Loucy (cell line): ENCODE results near the gene YIPF1.

Source experiments
- H2AFZ ChIP-seq: fragments of 200-600 bp; sonication (generic); 2 replicates; pipeline ENCODE4 v1.6.0; 2016; ENCODE audit warnings: antibody characterized with exemption, mild to moderate bottlenecking, low read length, moderate library complexity
- H3F3A ChIP-seq: fragments of 200-600 bp; 2 replicates; pipeline ENCODE4 v1.6.0; 2016; ENCODE audit warnings: antibody characterized with exemption, low read depth, mild to moderate bottlenecking
- H3K27me3 ChIP-seq: fragments of 200-600 bp; sonication (generic); 2 replicates; pipeline ENCODE4 v1.6.1; 2014; ENCODE audit warnings: low read length, mild to moderate bottlenecking; ENCODE audit not compliant: insufficient read depth, poor library complexity, severe bottlenecking
- H3K36me3 ChIP-seq: fragments of 200-600 bp; sonication (generic); 2 replicates; pipeline ENCODE4 v1.6.1; 2016; ENCODE audit warnings: low read length; ENCODE audit not compliant: insufficient read depth
- H3K4me1 ChIP-seq: fragments of 200-600 bp; sonication (generic); 2 replicates; pipeline ENCODE4 v1.5.1; 2014; ENCODE audit warnings: low read length, mild to moderate bottlenecking; ENCODE audit not compliant: insufficient read depth, poor library complexity, severe bottlenecking
- H3K4me2 ChIP-seq: fragments of 200-600 bp; sonication (generic); 2 replicates; pipeline ENCODE4 v1.6.0; 2014; ENCODE audit warnings: antibody characterized with exemption, low read length, low read depth, mild to moderate bottlenecking; ENCODE audit not compliant: poor library complexity, severe bottlenecking
- H3K4me3 ChIP-seq: fragments of 200-600 bp; sonication (generic); 2 replicates; pipeline ENCODE4 v1.5.1; 2014; ENCODE audit warnings: low read length, mild to moderate bottlenecking, mixed read lengths; ENCODE audit not compliant: poor library complexity, severe bottlenecking
- H3K79me2 ChIP-seq: fragments of 200-600 bp; sonication (generic); 2 replicates; pipeline ENCODE4 v1.6.1; 2014; ENCODE audit warnings: low read length; ENCODE audit not compliant: insufficient read depth
- H3K9ac ChIP-seq: fragments of 200-600 bp; sonication (generic); 2 replicates; pipeline ENCODE4 v1.6.0; 2014; ENCODE audit warnings: mild to moderate bottlenecking, low read depth, low read length, moderate library complexity; ENCODE audit not compliant: poor library complexity, severe bottlenecking
- H3K9me2 ChIP-seq: fragments of 200-600 bp; sonication (generic); replicated peaks from 2 replicates; pipeline ENCODE4 v1.6.1; 2016; ENCODE audit warnings: low read depth, low read length, mixed read lengths
- H3K9me3 ChIP-seq: fragments of 200-600 bp; sonication (generic); 2 replicates; pipeline ENCODE4 v1.6.1; 2014; ENCODE audit warnings: mild to moderate bottlenecking, antibody characterized with exemption, low read length, low read depth; ENCODE audit not compliant: insufficient read depth
- H4K20me1 ChIP-seq: fragments of 200-600 bp; sonication (generic); 2 replicates; pipeline ENCODE4 v1.6.0; 2014; ENCODE audit warnings: antibody characterized with exemption, low read length, mild to moderate bottlenecking; ENCODE audit not compliant: insufficient read depth, poor library complexity, severe bottlenecking
- CTCF ChIP-seq: fragments of 200-600 bp; sonication (generic); conservative IDR thresholded peaks from 2 replicates; pipeline ENCODE4 v1.5.1; 2014; ENCODE audit warnings: mild to moderate bottlenecking, antibody characterized with exemption, low read length
- EZH2phosphoT487 ChIP-seq: fragments of 200-600 bp; IDR thresholded peaks from 2 replicates; pipeline ENCODE4 v1.6.1; 2018; ENCODE audit warnings: antibody characterized with exemption, mild to moderate bottlenecking, moderate library complexity, borderline replicate concordance

Gene YIPF1

GRCh38 chr1:53826367-53826766 lies 63.2 kb downstream of the YIPF1 start:
- Histone ChIP-seq H3K4me2 (no peak overlapping the region), H2AFZ (no peak overlapping the region), H4K20me1 (peaks cover 2% of the 10 kb centered on the region), H3K79me2 (peaks cover 11% of the 10 kb centered on the region; the same call in 1 of the 2 replicates), H3K9ac (no peak overlapping the region), H3F3A (no peaks in the 10 kb centered on the region), H3K36me3 (peaks cover 61% of the 10 kb centered on the region), H3K4me3 (no peak overlapping the region), H3K27me3 (no peaks in the 10 kb centered on the region), H3K9me3 (no peaks in the 10 kb centered on the region), H3K9me2 (no peaks in the 10 kb centered on the region), H3K4me1 (no peaks in the 10 kb centered on the region)
- no peak for TF ChIP-seq EZH2phosphoT487
- peak; percentile 38 for TF ChIP-seq CTCF

- no peak overlapping the region for H2AFZ ChIP-seq
- no peak for TF ChIP-seq CTCF
- TF ChIP-seq EZH2phosphoT487, result no peak
- peaks cover 61% of the 10 kb centered on the region for H3K36me3 ChIP-seq
- H3F3A ChIP-seq, result no peaks in the 10 kb centered on the region
- H4K20me1 ChIP-seq, result peaks cover 2% of the 10 kb centered on the region
- no peak overlapping the region for H3K9ac ChIP-seq
- peaks cover 14% of the 10 kb centered on the region; the same call in 1 of the 2 replicates for H3K79me2 ChIP-seq
- H3K4me2 ChIP-seq, result no peak overlapping the region
- no peaks in the 10 kb centered on the region for H3K27me3 ChIP-seq
- no peaks in the 10 kb centered on the region for H3K4me1 ChIP-seq
- H3K9me2 ChIP-seq, result no peaks in the 10 kb centered on the region
- no peaks in the 10 kb centered on the region for H3K9me3 ChIP-seq
- H3K4me3 ChIP-seq, result no peak overlapping the region
Observed at GRCh38 chr1:53825306-53825705, 64.3 kb downstream of the YIPF1 start.

GRCh38 chr1:53822931-53823330 lies 66.7 kb downstream of the YIPF1 start:
- Histone ChIP-seq H4K20me1 (peaks cover 2% of the 10 kb centered on the region), H2AFZ (no peak overlapping the region), H3K9me2 (no peaks in the 10 kb centered on the region), H3K4me3 (no peak overlapping the region), H3K4me2 (no peak overlapping the region), H3F3A (no peaks in the 10 kb centered on the region), H3K4me1 (no peaks in the 10 kb centered on the region), H3K27me3 (no peaks in the 10 kb centered on the region), H3K9ac (no peak overlapping the region), H3K36me3 (peaks cover 70% of the 10 kb centered on the region), H3K9me3 (no peaks in the 10 kb centered on the region), H3K79me2 (peaks cover 19% of the 10 kb centered on the region; the same call in 1 of the 2 replicates)
- TF ChIP-seq EZH2phosphoT487 (no peak), CTCF (no peak)
